HepG2 (cell line): ENCODE results near the gene GLIS2. TPM values are rescaled to one million over a fixed set of nuclear protein-coding genes. Genes with fewer than 3 reads are reported as not detected.

Experiments
- ETS1 ChIP-seq: sonication (generic); formaldehyde crosslinking; IDR thresholded peaks from 2 replicates; pipeline ENCODE4 v1.4.0; 2020; ENCODE audit warnings: missing genetic modification reagents
- EZH2 ChIP-seq: conservative IDR thresholded peaks from 2 replicates; pipeline ENCODE4 v1.6.1; 2012; ENCODE audit warnings: mild to moderate bottlenecking, low read depth, low read length, moderate library complexity
- GFI1 ChIP-seq: sonication (generic); formaldehyde crosslinking; IDR thresholded peaks from 2 replicates; pipeline ENCODE4 v1.5.0; 2020; ENCODE audit warnings: missing genetic modification reagents, mild to moderate bottlenecking, borderline replicate concordance
- HNF4G ChIP-seq, 2 experiments: sonication (generic) in 1 of 2; formaldehyde crosslinking in 1 of 2; IDR thresholded peaks; 2 replicates each; pipeline versions ENCODE4 v1.4.0 to v1.6.1; 2011 to 2020; ENCODE audit warnings: borderline replicate concordance in 2 of 2, low read depth in 2 of 2, mild to moderate bottlenecking in 2 of 2, low read length in 1 of 2, missing genetic modification reagents in 1 of 2, moderate library complexity in 1 of 2
- KAT7 ChIP-seq: IDR thresholded peaks from 2 replicates; pipeline ENCODE4 v1.6.1; 2018; ENCODE audit warnings: borderline replicate concordance, missing compliant biosample characterization
- NKX3-1 ChIP-seq: sonication (generic); formaldehyde crosslinking; IDR thresholded peaks from 2 replicates; pipeline ENCODE4 v1.5.0; 2020; ENCODE audit warnings: missing genetic modification reagents
- PREB ChIP-seq: sonication (generic); formaldehyde crosslinking; IDR thresholded peaks from 2 replicates; pipeline ENCODE4 v1.4.0; 2020; ENCODE audit warnings: missing genetic modification reagents
- RERE ChIP-seq: IDR thresholded peaks from 2 replicates; pipeline ENCODE4 v1.6.1; 2016; ENCODE audit warnings: low read depth, missing genetic modification reagents, missing compliant biosample characterization
- SMAD9 ChIP-seq: sonication (generic); formaldehyde crosslinking; IDR thresholded peaks from 2 replicates; pipeline ENCODE4 v1.5.1; 2020; ENCODE audit warnings: mild to moderate bottlenecking, missing genetic modification reagents
- SP5 ChIP-seq: IDR thresholded peaks from 2 replicates; pipeline ENCODE4 v1.6.1; 2016; ENCODE audit warnings: low read depth, borderline replicate concordance
- ZMYM2 ChIP-seq: sonication (generic); formaldehyde crosslinking; IDR thresholded peaks from 2 replicates; pipeline ENCODE4 v1.8.0; 2022; ENCODE audit warnings: mild to moderate bottlenecking, missing genetic modification reagents
- ZNF10 ChIP-seq: sonication (generic); formaldehyde crosslinking; IDR thresholded peaks from 2 replicates; pipeline ENCODE4 v1.4.0; 2020; ENCODE audit warnings: mild to moderate bottlenecking, low read depth, missing genetic modification reagents, borderline replicate concordance
- ZNF317 ChIP-seq: sonication (generic); formaldehyde crosslinking; IDR thresholded peaks from 2 replicates; pipeline ENCODE4 v1.5.0; 2020; ENCODE audit warnings: mild to moderate bottlenecking, missing genetic modification reagents
- ZNF343 ChIP-seq: sonication (generic); formaldehyde crosslinking; IDR thresholded peaks from 2 replicates; pipeline ENCODE4 v1.4.0; 2020; ENCODE audit warnings: mild to moderate bottlenecking, missing genetic modification reagents
- ZNF709 ChIP-seq: sonication (generic); formaldehyde crosslinking; IDR thresholded peaks from 2 replicates; pipeline ENCODE4 v1.5.0; 2020; ENCODE audit warnings: mild to moderate bottlenecking, missing genetic modification reagents
- ZNF720 ChIP-seq: sonication (generic); formaldehyde crosslinking; IDR thresholded peaks from 2 replicates; pipeline ENCODE4 v1.4.0; 2020; ENCODE audit warnings: missing genetic modification reagents
- ZSCAN25 ChIP-seq: sonication (generic); formaldehyde crosslinking; IDR thresholded peaks from 2 replicates; pipeline ENCODE4 v1.8.0; 2022; ENCODE audit warnings: mild to moderate bottlenecking, missing genetic modification reagents
- ZUFSP ChIP-seq: sonication (generic); formaldehyde crosslinking; IDR thresholded peaks from 2 replicates; pipeline ENCODE4 v1.9.0; 2021; ENCODE audit warnings: missing genetic modification reagents, mild to moderate bottlenecking, borderline replicate concordance
- polyA plus RNA-seq, 8 experiments: library from polyadenylated mRNA; depleted of rRNA in 3 of 8; stranded (reverse) in 7 of 8; unstranded in 1 of 8; fragments of >200 nt; fragmentation: Illumina TruSeq in 4 of 8; extraction: Trizol in 4 of 8; gene quantifications; 2 replicates each; pipeline versions ENCODE4 v1.2.1 to v1.2.3, GENCODE V29; 2011 to 2016; ENCODE audit warnings: low read depth in 4 of 8, missing spikeins in 1 of 8, mixed read lengths in 1 of 8; ENCODE audit not compliant: insufficient read depth in 1 of 8
- total RNA-seq, 5 experiments: library from RNA; depleted of rRNA; stranded (reverse); fragments of >200 nt; fragmentation: Illumina TruSeq; extraction: Trizol; gene quantifications; 2 replicates each; pipeline ENCODE4 v1.2.3, GENCODE V29; 2016; ENCODE audit warnings: low read depth in 1 of 5

GLIS2 gene
- total and polyA plus RNA-seq, 2 of the 13 experiments (the other 11 are each of a cell fraction or from before 2014, with no cell fraction given): 0.28 to 0.29 TPM

- TF ChIP-seq RERE (CRISPR knock-in tag) (no peak), NKX3-1 (CRISPR knock-in tag) (no peak), ETS1 (CRISPR knock-in tag) (no peak), ZNF720 (CRISPR knock-in tag) (no peak), ZNF343 (CRISPR knock-in tag) (no peak), KAT7 (CRISPR knock-in tag) (no peak), SMAD9 (CRISPR knock-in tag) (no peak), ZNF10 (CRISPR knock-in tag) (no peak), HNF4G (IDR thresholded peaks at IDR 0.05; ENCODE audit: borderline replicate concordance, low read depth, low read length) (no peak), HNF4G (CRISPR knock-in tag; IDR thresholded peaks at IDR 0.05; ENCODE audit: borderline replicate concordance, low read depth) (no peak), ZNF317 (CRISPR knock-in tag) (no peak), PREB (no peak), GFI1 (0 out of 2 replicates have a peak, but pooled peaks have one; percentile 39), SP5 (no peak), EZH2 (peak; percentile 100), ZMYM2 (peak; percentile 95), ZNF709 (0 out of 2 replicates have a peak, but pooled peaks have one; percentile 17), ZUFSP (CRISPR knock-in tag) (no peak), ZSCAN25 (CRISPR knock-in tag) (no peak)
Observed at GRCh38 chr16:4314532-4315185, 1.2 kb upstream of the GLIS2 start (continued).
